ENCODE measurements around the gene DDX41. TPM values are rescaled to one million over a fixed set of nuclear protein-coding genes. Genes with fewer than 3 reads are reported as not detected.

DDX41 gene
- total and polyA plus RNA-seq, 2 donors (not counting 1 experiment from before 2014, with no cell fraction given), result 66.8 to 79.1 TPM

DNA sequence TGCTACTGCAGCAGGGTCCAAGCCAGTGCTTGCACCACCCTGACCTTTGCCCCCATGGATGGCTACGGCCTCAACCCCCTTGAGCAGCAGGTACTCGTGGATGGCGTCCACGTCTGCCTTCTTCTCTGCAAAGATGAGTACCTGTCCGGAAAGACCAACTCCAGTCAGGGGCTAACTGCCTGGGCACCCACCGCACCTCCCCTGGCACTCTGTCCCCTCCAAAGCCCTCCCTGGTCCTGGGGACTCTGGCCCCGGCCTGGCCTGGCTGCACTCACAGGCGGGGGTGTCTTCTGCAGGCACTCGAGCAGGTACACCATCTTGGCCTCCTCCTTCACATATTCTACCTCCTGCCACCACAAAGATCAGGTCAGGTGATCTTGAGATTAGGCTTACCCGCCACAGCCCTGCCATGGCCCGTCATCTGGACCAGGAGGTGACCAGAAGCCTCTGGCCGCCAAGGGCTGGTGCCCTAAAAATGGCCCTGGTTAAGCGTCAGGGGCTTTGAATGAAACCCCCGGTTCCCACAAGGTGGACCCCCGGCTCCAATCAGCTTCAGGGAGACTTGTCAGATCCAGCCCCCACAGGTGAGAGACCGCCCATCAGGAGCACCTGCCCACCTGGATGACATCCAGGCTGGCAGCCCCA, 3.9 kb downstream of the DDX41 start:
- H3K36me3 ChIP-seq (ENCODE audit: control insufficient read depth, insufficient read depth, low read length), result peaks cover 40% of the 10 kb centered on the region
- H3K9ac ChIP-seq (ENCODE audit: insufficient read depth, low read length), result no peak overlapping the region
- H2AFZ ChIP-seq (ENCODE audit: low read length), result no peak overlapping the region
- DNase-seq (ENCODE audit: low read depth in 2 of 2), result no peak
- TF ChIP-seq, protein P1, sequence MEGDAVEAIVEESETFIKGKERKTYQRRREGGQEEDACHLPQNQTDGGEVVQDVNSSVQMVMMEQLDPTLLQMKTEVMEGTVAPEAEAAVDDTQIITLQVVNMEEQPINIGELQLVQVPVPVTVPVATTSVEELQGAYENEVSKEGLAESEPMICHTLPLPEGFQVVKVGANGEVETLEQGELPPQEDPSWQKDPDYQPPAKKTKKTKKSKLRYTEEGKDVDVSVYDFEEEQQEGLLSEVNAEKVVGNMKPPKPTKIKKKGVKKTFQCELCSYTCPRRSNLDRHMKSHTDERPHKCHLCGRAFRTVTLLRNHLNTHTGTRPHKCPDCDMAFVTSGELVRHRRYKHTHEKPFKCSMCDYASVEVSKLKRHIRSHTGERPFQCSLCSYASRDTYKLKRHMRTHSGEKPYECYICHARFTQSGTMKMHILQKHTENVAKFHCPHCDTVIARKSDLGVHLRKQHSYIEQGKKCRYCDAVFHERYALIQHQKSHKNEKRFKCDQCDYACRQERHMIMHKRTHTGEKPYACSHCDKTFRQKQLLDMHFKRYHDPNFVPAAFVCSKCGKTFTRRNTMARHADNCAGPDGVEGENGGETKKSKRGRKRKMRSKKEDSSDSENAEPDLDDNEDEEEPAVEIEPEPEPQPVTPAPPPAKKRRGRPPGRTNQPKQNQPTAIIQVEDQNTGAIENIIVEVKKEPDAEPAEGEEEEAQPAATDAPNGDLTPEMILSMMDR (conservative IDR thresholded peaks at IDR 0.05 in 1 of 2, IDR thresholded peaks at IDR 0.05 in 1 of 2; ENCODE audit: low read depth in 1 of 2, low read length in 2 of 2), result no peak
- TF ChIP-seq EZH2 (IDR thresholded peaks at IDR 0.05; ENCODE audit: low read length, missing control alignments), result no peak
- no peaks in the 10 kb centered on the region for H4K20me1 ChIP-seq (ENCODE audit: control insufficient read depth, extremely low read depth, insufficient read depth, low read length)
- no peaks in the 10 kb centered on the region for H3K9me3 ChIP-seq (ENCODE audit: control insufficient read depth, insufficient read depth, low read depth, low read length)
- H3K27me3 ChIP-seq (ENCODE audit: control insufficient read depth, insufficient read depth, low read length), result no peaks in the 10 kb centered on the region
- H3K27ac ChIP-seq (ENCODE audit: insufficient read depth, low read length), result no peak overlapping the region
- H3K79me2 ChIP-seq (ENCODE audit: control insufficient read depth, insufficient read depth, low read length), result peaks cover 21% of the 10 kb centered on the region
- peaks cover 4% of the 10 kb centered on the region for H3K4me1 ChIP-seq (ENCODE audit: control insufficient read depth, extremely low read depth, insufficient read depth, low read length)
- no peak overlapping the region for H3K4me2 ChIP-seq (ENCODE audit: extremely low read depth, insufficient read depth, low read length)
- H3K4me3 ChIP-seq (replicated peaks in 1 of 4; ENCODE audit: control extremely low read depth in 1 of 4, insufficient read depth in 1 of 4, low read depth in 3 of 4, low read length in 4 of 4), result no peak overlapping the region

DNA sequence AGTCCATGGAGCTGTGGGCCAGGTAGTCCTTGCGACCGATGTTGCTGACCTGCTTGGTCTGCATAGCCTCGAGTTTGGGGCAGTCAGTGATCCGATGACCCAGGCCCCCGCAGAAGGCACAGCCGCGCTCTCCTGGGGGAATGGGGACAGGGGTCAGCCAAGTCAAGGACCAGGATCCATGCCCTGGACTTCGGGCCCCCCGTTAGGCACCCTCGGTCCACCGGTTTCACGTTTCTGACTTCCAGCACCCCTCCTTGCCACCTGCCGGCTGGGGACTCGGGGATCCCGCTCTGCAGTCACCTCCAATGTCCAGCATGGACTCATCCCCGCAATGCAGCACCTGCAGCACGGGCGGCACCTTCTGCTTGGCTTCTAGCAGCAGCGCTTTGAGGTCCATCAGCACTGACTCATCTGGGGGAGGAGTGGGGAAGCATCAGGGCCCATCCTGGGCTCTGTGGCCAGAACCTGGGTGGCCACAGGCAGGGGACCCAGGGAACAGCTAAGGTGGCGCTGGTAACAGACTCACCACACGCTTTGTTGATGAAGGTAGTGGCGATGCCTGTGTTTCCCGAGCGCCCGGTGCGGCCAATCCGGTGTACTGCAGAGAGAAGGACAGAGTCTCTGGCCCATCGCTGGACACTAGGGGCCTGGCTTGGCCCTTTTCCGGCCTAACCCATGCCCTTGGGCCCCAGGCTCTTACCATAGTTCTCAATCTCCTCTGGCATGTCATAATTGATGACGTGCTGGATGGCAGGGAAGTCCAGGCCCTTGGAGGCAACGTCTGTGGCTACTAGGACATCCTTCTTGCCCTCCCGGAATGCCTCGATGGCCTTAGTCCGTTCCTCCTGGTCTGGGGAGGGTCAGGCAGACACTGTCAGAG, 4.7 kb downstream of the DDX41 start:
- no peak overlapping the region for H3K9ac ChIP-seq (ENCODE audit: insufficient read depth, low read length)
- H3K27me3 ChIP-seq (ENCODE audit: control insufficient read depth, insufficient read depth, low read length), result no peaks in the 10 kb centered on the region
- H3K4me3 ChIP-seq (replicated peaks in 1 of 4; ENCODE audit: control extremely low read depth in 1 of 4, insufficient read depth in 1 of 4, low read depth in 3 of 4, low read length in 4 of 4), result no peak overlapping the region
- TF ChIP-seq, protein P1 (conservative IDR thresholded peaks at IDR 0.05 in 1 of 2, IDR thresholded peaks at IDR 0.05 in 1 of 2; ENCODE audit: low read depth in 1 of 2, low read length in 2 of 2), result no peak
- no peak for TF ChIP-seq EZH2 (IDR thresholded peaks at IDR 0.05; ENCODE audit: low read length, missing control alignments)
- H3K4me1 ChIP-seq (ENCODE audit: control insufficient read depth, extremely low read depth, insufficient read depth, low read length), result peaks cover 4% of the 10 kb centered on the region
- H3K9me3 ChIP-seq (ENCODE audit: control insufficient read depth, insufficient read depth, low read depth, low read length), result no peaks in the 10 kb centered on the region
- no peak overlapping the region for H3K27ac ChIP-seq (ENCODE audit: insufficient read depth, low read length)
- no peaks in the 10 kb centered on the region for H4K20me1 ChIP-seq (ENCODE audit: control insufficient read depth, extremely low read depth, insufficient read depth, low read length)
- peaks cover 21% of the 10 kb centered on the region for H3K79me2 ChIP-seq (ENCODE audit: control insufficient read depth, insufficient read depth, low read length)
- peaks cover 40% of the 10 kb centered on the region for H3K36me3 ChIP-seq (ENCODE audit: control insufficient read depth, insufficient read depth, low read length)
- no peak overlapping the region for H3K4me2 ChIP-seq (ENCODE audit: extremely low read depth, insufficient read depth, low read length)
- no peak overlapping the region for H2AFZ ChIP-seq (ENCODE audit: low read length)
- no peak for DNase-seq (ENCODE audit: low read depth in 2 of 2)

DNA sequence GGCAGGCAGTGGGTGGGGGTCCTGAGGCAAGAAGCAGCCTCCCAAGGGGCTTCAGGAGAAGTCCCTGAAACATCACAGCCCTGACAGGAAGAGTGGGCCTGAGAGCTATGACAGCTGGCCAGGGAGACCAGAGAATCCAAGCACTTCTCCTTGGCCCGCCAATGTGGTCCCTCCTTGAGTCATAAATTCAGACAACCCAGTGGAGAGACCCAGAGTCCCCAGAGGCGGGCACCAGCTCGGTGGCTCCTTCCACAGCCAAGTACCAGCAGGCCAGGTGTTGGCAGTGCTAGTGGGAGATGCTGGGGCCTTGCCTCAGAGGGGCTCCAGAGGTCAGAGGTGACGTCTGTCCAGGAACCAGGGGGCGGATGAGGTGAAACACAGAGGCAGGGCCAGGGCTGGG, 5.6 kb downstream of the DDX41 start:
- peaks cover 15% of the 10 kb centered on the region for H3K79me2 ChIP-seq (ENCODE audit: control insufficient read depth, insufficient read depth, low read length)
- H3K9me3 ChIP-seq (ENCODE audit: control insufficient read depth, insufficient read depth, low read depth, low read length), result no peaks in the 10 kb centered on the region
- H3K27me3 ChIP-seq (ENCODE audit: control insufficient read depth, insufficient read depth, low read length), result no peaks in the 10 kb centered on the region
- H4K20me1 ChIP-seq (ENCODE audit: control insufficient read depth, extremely low read depth, insufficient read depth, low read length), result no peaks in the 10 kb centered on the region
- H3K27ac ChIP-seq (ENCODE audit: insufficient read depth, low read length), result no peak overlapping the region
- no peak overlapping the region for H3K9ac ChIP-seq (ENCODE audit: insufficient read depth, low read length)
- no peak for TF ChIP-seq EZH2 (IDR thresholded peaks at IDR 0.05; ENCODE audit: low read length, missing control alignments)
- TF ChIP-seq, protein P1 (conservative IDR thresholded peaks at IDR 0.05 in 1 of 2, IDR thresholded peaks at IDR 0.05 in 1 of 2; ENCODE audit: low read depth in 1 of 2, low read length in 2 of 2), result no peak
- H3K4me2 ChIP-seq (ENCODE audit: extremely low read depth, insufficient read depth, low read length), result no peak overlapping the region
- peaks cover 40% of the 10 kb centered on the region for H3K36me3 ChIP-seq (ENCODE audit: control insufficient read depth, insufficient read depth, low read length)
- DNase-seq (ENCODE audit: low read depth in 2 of 2), result no peak
- H3K4me1 ChIP-seq (ENCODE audit: control insufficient read depth, extremely low read depth, insufficient read depth, low read length), result peaks cover 4% of the 10 kb centered on the region
- H3K4me3 ChIP-seq (replicated peaks in 1 of 4; ENCODE audit: control extremely low read depth in 1 of 4, insufficient read depth in 1 of 4, low read depth in 3 of 4, low read length in 4 of 4), result no peak overlapping the region
- no peak overlapping the region for H2AFZ ChIP-seq (ENCODE audit: low read length)

Data from fibroblast of lung (primary cell).